Activated T-helper 9 cell treated with anti-CD3 and anti-CD28 coated beads, Interleukin-2, amount 50 U/mL, for 16 hours (primary cell): ENCODE data around the gene TMEM220.
"Not testable (repeated sequence)": the region's sequence is repeated elsewhere in the genome, so short reads cannot be mapped to it uniquely, and the experiment has no call there.

Experiments used
- DNase-seq: peaks from one replicate; pipeline ENCODE4 v3.0.0-alpha.2; 2020; ENCODE audit warnings: low read depth

The TMEM220 gene

DNA sequence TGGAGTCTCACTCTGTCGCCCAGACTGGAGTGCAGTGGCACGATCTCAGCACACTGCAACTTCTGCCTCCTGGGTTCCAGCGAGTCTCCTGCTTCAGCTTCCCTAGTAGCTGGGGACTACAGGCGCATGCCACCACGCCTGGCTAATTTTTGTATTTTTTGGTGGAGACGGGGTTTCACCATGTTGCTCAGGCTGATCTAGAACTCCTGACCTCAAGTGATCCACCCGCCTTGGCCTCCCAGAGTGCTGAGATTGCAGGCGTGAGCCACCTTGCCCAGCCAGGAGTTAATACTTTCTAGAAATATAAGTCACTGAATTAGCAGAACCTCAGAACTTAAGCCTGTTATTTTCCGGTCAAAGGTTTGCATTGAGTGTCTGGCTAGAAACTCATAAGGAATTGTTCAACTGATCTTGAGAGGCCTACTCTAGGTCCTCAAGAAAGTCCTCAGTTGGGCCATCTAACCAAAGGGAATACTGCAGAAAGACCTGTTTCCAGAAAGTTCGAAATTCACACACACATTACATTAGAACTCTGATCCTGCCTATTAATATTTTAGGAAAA lies 1.4 kb downstream of the TMEM220 start:
- DNase-seq, result no peak

DNA sequence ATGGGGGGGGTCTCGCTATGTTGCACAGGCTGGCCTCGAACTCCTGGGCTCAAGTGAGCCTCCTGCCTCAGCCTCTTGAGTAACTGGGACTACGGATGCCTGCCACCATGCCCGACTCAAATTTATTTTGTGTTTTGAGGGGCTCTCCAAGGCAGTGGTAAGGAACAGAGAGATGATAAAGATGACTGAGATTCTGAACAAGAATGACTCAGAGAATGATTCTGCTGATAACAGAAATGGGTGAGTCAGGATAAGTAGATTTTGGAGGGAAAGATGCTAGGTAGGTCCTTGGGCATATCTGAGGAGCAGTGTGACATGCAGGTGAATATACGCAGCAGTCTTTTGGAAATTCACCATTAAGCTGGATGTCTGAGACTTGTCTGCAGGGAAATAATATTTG lies 2.6 kb downstream of the TMEM220 start:
- DNase-seq, result no peak

- DNase-seq, result no peak
Observed at GRCh38 chr17:10726196-10726595, 3.6 kb downstream of the TMEM220 start.

- no peak for DNase-seq
Observed at GRCh38 chr17:10725262-10725661, 4.6 kb downstream of the TMEM220 start.

DNA sequence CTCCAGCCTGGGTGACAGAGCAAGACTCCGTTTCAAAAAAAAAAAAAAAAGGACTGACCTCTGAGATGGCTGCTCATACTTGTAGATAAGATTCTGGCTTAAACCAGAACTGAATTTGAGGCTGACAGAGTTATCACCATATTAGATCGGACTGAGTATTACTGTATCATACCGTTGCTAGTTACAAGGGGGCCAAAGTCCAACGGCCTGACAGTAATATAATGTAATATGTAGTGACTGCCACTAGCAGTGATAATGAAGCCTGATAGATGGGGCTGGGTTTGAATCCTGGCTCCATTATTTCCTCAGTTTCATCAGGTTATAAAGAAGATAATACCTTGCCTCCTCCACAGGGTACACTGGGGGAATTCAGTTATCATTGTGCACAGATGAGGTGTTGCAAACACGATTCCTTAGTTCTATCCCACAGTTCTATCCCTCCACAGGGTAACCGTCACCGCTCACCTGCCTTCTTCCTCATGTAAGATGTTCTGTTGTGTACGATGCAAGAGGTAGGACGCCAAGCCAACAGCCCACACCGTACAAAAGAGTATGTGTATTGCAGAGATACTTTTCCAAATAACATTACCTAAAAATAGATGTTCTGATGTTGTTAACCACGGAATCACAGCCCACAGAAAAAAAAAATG lies 5.2 kb downstream of the TMEM220 start:
- no peak for DNase-seq

- DNase-seq, result no peak
Observed at GRCh38 chr17:10718547-10718946, 11.3 kb downstream of the TMEM220 start.

DNA sequence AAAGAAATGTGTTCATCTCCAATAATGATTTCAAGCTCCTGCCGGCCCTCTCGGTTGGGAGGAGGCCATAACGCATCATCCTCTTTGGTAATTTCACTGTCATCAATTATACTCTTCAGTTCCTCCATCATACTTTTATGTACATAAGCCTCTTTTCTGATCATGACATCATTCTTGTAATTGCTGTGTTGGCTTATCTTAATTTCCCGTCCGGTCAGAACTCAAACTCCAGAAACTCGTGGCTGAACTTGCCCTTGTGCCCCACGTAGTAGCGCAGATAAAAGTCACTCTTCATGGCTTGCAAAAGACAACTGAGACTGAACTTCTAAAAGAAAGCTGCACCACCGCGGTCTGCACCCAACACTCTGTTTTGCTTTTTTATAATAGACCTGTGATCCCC lies 13.6 kb downstream of the TMEM220 start:
- no peak for DNase-seq

DNA sequence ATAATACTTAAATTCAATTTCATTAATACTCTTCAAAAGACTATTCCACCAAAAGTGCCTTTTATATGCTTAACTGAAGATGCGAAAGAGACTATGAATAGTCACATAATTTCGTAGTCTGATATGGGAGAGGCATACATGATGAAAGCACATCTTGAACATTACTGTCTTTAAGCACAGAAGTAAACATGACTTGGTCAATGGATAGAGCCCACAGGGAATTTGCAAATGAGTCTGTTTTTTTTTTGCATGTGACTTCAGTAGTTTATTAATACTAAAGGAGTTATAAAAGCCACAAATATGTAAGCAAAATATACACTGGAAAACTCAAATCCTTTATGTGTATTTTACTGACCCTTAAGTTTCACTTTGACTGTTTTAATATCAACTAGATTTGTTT lies 16.5 kb downstream of the TMEM220 start:
- no peak for DNase-seq

DNA sequence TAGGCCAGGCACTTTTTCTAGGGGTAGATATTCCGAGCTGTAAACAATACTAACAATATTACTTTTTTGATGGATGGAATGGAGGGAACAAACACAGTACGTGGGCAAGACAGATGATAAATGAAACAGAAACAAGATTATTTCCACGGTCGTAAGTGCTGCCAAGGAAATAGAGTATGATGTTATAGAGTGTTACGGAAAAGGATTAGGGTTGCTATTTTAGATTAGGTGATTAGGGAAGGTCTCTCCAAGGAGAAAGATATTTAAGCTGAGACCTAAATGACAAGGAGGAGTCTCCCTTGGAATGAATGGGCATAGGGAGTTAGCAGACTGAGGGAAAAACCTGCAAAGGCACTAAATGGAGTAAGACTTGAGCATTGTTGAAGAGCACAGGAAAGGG lies 24.1 kb downstream of the TMEM220 start:
- DNase-seq, result no peak

DNA sequence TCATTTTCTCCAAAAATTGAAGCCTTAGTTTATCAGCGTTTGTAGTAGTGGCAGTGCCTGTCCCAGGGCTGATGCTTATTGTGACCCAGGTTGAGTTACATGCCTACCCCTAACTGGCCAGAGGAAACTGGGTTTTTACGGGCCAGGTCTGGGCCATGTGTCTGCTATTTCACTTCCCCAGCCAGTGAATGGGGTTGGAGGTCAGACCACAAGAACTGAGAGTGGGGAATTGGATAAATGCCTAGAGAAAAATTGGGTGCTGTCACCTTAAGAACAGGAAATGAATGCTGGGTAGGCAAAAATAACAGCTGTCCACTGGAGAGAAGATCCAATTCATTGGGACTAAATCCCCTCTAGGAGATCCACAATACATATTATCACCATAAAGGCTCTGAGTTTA lies 27.2 kb downstream of the TMEM220 start:
- DNase-seq, result no peak

DNA sequence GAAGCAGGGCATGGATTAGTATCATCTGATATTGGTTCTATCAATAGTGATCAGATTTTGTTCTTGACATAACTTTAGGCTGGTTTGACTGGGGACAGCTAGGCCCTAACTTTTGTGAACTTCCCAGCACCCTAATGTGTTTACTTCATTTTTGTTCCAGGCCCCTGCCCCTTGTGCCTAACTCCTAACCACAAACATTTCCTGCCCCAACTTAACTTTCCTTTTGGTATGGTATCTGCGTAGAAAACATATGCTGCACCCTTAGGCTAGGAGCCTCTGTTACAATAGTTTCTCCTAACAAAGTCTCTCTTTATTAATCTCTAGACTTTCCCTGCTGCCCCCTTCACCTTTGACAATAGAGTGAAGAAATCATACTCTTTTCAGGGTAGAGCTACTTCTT lies 30.0 kb downstream of the TMEM220 start:
- no peak for DNase-seq

DNA sequence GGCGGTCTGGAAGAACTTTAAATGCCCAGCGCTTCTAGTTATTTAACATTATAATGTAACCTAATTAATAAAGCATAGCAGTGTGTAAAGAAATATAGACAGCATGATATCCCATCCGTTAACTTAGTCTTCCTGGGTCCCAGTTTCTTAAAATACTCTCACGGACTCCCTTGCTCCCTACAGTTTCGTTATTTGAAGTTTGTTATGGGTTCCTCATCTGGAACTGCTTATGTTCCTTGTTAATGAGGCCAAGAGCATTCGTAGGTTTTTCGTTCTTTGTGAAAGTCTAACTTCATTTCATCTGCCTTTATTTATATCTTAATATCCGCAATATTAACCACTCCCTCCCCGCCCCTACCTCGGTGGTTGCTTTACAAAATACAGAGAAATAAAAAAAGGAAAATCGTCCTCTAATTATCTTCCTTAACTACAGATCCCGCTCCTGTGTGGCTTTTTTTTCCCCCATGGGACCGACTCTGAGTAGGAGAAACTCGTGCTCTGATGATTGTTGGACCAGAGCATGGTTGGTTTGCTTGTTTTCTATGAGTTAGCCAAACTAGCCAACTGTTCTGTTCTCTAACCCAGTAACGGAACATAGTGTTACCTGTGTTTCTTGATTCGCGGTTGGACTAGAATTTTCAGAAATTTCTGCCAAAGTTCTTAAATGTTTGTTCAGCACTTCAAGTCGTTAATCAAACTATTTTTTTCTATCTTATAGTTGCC lies 31.6 kb downstream of the TMEM220 start:
- DNase-seq, result no peak

GRCh38 chr17:10697092-10698081 lies 32.4 kb downstream of the TMEM220 start, which contains the start of the genes ADPRM and SCO1:
ADPRM (plus strand) TSS chr17:10697594; CDS start chr17:10704927, 7,333 bp downstream.
SCO1 (minus strand) TSS chr17:10697533; CDS start chr17:10697507, 26 bp downstream.
- peak; percentile 87 for DNase-seq

- not testable (repeated sequence) for DNase-seq
Observed at GRCh38 chr17:10695875-10696407, 33.9 kb downstream of the TMEM220 start.

GRCh38 chr17:10687499-10687898 lies 42.3 kb downstream of the TMEM220 start:
- no peak for DNase-seq

DNA sequence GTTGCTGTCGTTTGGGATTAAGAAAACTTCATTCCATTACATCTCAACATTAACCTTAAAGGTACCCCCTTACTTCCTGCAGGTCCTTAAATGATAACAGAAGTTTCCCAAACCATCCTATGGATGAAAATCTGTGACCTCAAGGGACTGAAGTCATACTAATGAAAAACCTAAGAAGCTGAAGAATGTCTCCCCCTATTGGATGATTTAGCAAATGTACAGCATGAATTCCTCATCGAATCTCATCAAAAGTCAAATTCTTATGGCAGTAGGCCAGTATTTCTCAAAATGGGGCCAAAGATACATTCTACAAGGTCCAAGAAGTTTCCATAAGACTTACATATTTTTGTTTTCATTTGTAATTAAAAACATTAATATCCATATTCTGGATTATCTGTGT lies 46.0 kb downstream of the TMEM220 start:
- DNase-seq, result no peak

DNA sequence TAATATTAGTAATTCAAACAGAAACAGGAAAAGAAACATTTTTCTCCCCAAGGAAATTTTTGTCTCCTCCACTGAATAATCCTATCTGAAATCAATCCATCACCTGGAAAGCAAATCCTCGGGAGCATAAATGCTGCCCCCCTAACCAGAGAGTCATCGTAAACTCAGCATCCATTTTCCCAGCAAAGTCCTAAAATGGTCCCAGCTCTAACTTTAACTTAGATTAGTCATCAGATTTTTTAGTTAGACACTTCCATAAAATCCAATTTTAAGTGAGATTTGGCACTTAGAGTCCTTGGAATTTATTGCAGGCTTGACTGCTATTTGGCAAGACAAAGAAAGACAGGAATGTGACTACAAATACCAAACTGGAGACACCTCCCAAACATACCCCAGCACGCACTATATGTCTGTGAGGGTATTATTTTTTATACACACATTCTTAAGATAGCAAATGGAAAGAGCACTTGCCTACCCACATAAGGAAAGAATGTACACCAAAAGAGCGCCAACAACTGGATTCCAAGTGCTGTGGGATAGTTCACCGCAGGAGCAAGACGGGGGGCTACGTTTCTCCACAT lies 47.9 kb downstream of the TMEM220 start:
- DNase-seq, result no peak

DNA sequence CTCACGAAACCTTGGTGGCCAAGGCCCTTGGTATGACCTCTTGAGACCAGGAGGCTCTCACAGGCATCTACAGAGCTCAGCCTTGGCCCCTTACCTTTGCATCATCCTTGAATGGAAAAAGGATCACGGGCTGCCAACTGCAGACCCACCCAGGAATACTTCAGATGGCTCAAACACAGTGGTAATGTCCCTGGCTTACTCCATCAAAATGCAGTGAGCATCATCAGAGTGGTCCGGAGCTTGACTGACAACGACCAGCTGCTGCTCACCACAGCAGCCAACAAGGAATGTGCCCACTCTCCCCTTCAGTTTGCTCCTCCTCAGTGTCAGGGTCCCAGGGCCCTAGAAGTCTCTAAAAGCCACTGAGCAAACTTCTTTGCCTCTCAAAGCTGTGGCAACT lies 55.1 kb downstream of the TMEM220 start:
- DNase-seq, result no peak

DNA sequence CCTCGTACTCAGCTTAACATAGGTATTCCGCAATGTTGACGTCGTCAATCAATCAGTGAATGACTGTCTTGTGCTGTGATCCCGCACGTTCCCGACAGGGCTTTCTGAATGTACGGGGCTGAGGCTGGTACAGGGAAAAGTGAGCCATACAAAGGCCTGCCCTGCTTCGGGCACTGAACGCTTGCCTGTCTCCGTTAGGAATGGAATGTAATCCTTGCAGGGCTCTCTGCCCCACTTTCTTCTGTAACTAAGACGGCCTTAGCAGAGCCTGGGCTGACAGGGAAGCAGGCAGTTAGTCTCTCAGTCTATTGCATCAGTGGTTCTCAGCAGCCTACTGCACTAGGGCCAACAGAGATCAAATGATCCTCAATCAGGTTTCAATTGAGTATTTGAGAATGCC lies 56.5 kb downstream of the TMEM220 start:
- no peak for DNase-seq

DNA sequence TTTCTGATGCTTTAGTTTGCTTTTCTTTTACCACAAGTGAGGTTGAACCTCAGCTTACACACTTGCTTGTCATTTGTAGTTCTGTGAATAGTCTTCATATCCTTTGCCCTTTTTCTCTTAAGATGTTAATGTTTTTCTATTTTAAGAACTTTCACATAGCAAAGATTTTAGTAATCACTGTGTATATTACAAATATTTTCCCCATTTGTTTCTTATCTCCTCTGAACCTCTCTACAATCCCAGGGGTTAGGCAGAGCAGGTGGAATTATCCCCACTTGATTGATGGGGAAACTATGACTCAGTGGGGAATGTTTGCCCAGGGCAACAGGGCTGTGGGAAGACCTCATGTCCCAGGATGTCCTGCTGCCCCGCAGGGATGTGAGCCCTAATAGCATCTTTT lies 61.0 kb downstream of the TMEM220 start:
- DNase-seq, result no peak

- DNase-seq, result no peak
Observed at GRCh38 chr17:10666906-10667305, 62.9 kb downstream of the TMEM220 start.

GRCh38 chr17:10664571-10664970 lies 65.3 kb downstream of the TMEM220 start:
- DNase-seq, result no peak
